Ovary (tissue), 3 donors: ENCODE measurements around the gene NFKB2.

Experiments
- CTCF ChIP-seq, 3 donors: fragments of 450-650 bp in 2 of 3; fragments of 200-600 bp in 1 of 3; IDR thresholded peaks; one replicate each; pipeline versions ENCODE4 v1.5.1 to v1.8.0; 2016 to 2022; ENCODE audit warnings: antibody characterized with exemption in 3 of 3, mild to moderate bottlenecking in 1 of 3
- EP300 ChIP-seq: sonication (generic); formaldehyde crosslinking; IDR thresholded peaks from one replicate; pipeline ENCODE4 v1.6.1; 2017; ENCODE audit warnings: antibody characterized with exemption
- POLR2A ChIP-seq: fragments of 450-650 bp; IDR thresholded peaks from one replicate; pipeline ENCODE4 v1.6.1; 2017; ENCODE audit warnings: antibody characterized with exemption, mild to moderate bottlenecking, moderate library complexity
- donor health status: DM: no; HTN: no; CAD: no.

DNA sequence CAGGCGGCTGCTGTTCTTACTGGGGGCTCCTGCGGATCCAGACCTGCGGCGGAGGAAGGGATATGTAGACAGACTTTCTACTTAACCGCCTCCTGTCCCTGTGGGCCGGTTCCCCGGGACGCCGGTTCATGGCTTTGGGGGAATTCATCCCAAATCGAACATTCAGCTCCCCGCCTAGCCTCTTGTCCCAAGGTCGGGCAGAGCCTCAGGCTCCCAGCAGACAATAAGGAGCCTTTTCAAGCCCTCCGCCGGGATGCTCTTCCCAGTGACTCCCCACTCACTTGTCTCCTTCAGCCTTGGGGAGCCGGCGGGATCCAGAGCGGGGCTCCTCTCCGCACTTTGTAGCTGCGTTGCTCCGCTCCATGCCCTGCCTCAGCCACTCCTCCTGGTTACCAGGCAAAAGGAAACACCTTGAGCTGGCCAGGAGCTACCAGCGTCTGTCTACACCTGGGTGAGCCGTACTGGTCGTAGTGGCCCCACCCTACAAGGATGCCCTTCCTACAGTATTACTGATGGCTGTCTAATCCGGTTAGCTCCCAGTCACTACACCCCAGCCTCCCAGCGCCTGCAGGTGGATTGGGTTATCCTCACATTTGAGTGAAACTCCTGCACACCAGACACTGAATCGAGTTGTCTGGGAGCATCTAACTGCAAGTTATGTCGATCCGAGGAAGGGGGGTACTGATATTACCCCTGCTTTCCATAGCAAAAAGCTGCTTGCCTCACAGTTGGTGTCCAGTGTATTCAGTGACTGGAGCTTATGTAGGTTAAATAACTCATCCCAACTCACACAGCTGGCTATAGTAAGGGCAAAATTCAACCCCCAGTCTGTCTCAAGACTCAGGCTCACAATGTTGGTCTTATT is 55.8 kb downstream of the NFKB2 start, which contains the start of gene C10orf95:
- TF ChIP-seq CTCF (IDR thresholded peaks at IDR 0.05) (no peak), POLR2A (no peak), EP300 (no peak)
